Ishikawa (cell line): ENCODE results near the gene PPIC.

ENCODE experiments used
- CEBPB ChIP-seq: IDR thresholded peaks from 2 replicates; pipeline ENCODE4 v1.6.1; 2012
- CREB1 ChIP-seq: IDR thresholded peaks from 2 replicates; pipeline ENCODE4 v1.6.1; 2012; ENCODE audit warnings: low read depth
- EGR1 ChIP-seq: IDR thresholded peaks from 2 replicates; pipeline ENCODE4 v1.6.1; 2012
- EP300 ChIP-seq: IDR thresholded peaks from 2 replicates; pipeline ENCODE4 v1.6.1; 2012; ENCODE audit warnings: borderline replicate concordance
- FOXM1 ChIP-seq: IDR thresholded peaks from 2 replicates; pipeline ENCODE4 v1.6.1; 2012; ENCODE audit warnings: low read depth, borderline replicate concordance
- NFIC ChIP-seq: IDR thresholded peaks from 2 replicates; pipeline ENCODE4 v1.6.1; 2012
- RAD21 ChIP-seq: IDR thresholded peaks from 2 replicates; pipeline ENCODE4 v1.6.1; 2012; ENCODE audit warnings: low read depth
- TAF1 ChIP-seq: IDR thresholded peaks from 2 replicates; pipeline ENCODE4 v1.6.1; 2012; ENCODE audit warnings: low read depth, mild to moderate bottlenecking
- TCF12 ChIP-seq: IDR thresholded peaks from 2 replicates; pipeline ENCODE4 v1.6.1; 2012; ENCODE audit warnings: low read depth
- TEAD4 ChIP-seq: IDR thresholded peaks from 2 replicates; pipeline ENCODE4 v1.6.1; 2012
- YY1 ChIP-seq: IDR thresholded peaks from 2 replicates; pipeline ENCODE4 v1.6.1; 2012; ENCODE audit warnings: low read depth
- ZBTB7A ChIP-seq: IDR thresholded peaks from 2 replicates; pipeline ENCODE4 v1.6.1; 2012; ENCODE audit warnings: low read depth
- TF ChIP-seq, protein P1 (sequence below): IDR thresholded peaks from 2 replicates; pipeline ENCODE4 v1.6.1; 2012; ENCODE audit warnings: low read depth, mild to moderate bottlenecking
- TF ChIP-seq, protein P2 (sequence below): IDR thresholded peaks from 2 replicates; pipeline ENCODE4 v1.6.1; 2012
- TF ChIP-seq, protein P3 (sequence below): IDR thresholded peaks from 2 replicates; pipeline ENCODE4 v1.6.1; 2012

PPIC gene

GRCh38 chr5:122996091-122996490 is 40.4 kb downstream of the PPIC start:
- TF ChIP-seq ZBTB7A (no peak), YY1 (no peak), NFIC (no peak), TAF1 (no peak), CEBPB (no peak), EP300 (no peak), CREB1 (no peak), RAD21 (no peak), TEAD4 (no peak), FOXM1 (no peak), TCF12 (no peak), EGR1 (no peak)
- TF ChIP-seq, protein P1, sequence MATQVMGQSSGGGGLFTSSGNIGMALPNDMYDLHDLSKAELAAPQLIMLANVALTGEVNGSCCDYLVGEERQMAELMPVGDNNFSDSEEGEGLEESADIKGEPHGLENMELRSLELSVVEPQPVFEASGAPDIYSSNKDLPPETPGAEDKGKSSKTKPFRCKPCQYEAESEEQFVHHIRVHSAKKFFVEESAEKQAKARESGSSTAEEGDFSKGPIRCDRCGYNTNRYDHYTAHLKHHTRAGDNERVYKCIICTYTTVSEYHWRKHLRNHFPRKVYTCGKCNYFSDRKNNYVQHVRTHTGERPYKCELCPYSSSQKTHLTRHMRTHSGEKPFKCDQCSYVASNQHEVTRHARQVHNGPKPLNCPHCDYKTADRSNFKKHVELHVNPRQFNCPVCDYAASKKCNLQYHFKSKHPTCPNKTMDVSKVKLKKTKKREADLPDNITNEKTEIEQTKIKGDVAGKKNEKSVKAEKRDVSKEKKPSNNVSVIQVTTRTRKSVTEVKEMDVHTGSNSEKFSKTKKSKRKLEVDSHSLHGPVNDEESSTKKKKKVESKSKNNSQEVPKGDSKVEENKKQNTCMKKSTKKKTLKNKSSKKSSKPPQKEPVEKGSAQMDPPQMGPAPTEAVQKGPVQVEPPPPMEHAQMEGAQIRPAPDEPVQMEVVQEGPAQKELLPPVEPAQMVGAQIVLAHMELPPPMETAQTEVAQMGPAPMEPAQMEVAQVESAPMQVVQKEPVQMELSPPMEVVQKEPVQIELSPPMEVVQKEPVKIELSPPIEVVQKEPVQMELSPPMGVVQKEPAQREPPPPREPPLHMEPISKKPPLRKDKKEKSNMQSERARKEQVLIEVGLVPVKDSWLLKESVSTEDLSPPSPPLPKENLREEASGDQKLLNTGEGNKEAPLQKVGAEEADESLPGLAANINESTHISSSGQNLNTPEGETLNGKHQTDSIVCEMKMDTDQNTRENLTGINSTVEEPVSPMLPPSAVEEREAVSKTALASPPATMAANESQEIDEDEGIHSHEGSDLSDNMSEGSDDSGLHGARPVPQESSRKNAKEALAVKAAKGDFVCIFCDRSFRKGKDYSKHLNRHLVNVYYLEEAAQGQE = no peak
- TF ChIP-seq, protein P2, sequence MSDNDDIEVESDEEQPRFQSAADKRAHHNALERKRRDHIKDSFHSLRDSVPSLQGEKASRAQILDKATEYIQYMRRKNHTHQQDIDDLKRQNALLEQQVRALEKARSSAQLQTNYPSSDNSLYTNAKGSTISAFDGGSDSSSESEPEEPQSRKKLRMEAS = no peak
- TF ChIP-seq, protein P3, sequence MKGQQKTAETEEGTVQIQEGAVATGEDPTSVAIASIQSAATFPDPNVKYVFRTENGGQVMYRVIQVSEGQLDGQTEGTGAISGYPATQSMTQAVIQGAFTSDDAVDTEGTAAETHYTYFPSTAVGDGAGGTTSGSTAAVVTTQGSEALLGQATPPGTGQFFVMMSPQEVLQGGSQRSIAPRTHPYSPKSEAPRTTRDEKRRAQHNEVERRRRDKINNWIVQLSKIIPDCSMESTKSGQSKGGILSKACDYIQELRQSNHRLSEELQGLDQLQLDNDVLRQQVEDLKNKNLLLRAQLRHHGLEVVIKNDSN = no peak

- TF ChIP-seq, protein P1 = no peak
- TF ChIP-seq TEAD4 = no peak
- no peak for TF ChIP-seq FOXM1
- no peak for TF ChIP-seq CEBPB
- no peak for TF ChIP-seq TAF1
- TF ChIP-seq YY1 = no peak
- TF ChIP-seq, protein P2 = no peak
- no peak for TF ChIP-seq RAD21
Measured at GRCh38 chr5:122985954-122986721, 50.4 kb downstream of the PPIC start.

GRCh38 chr5:122985006-122985700 is 51.4 kb downstream of the PPIC start:
- TF ChIP-seq NFIC = no peak
- TF ChIP-seq TCF12 = no peak
- no peak for TF ChIP-seq TEAD4
- TF ChIP-seq, protein P2 = no peak
- TF ChIP-seq CREB1 = no peak
- TF ChIP-seq, protein P1 = no peak
- TF ChIP-seq, protein P3 = no peak
- no peak for TF ChIP-seq EGR1
- no peak for TF ChIP-seq CEBPB
- no peak for TF ChIP-seq FOXM1
- TF ChIP-seq EP300 = no peak
- TF ChIP-seq YY1 = no peak
- no peak for TF ChIP-seq RAD21
- no peak for TF ChIP-seq ZBTB7A
- TF ChIP-seq TAF1 = no peak

DNA sequence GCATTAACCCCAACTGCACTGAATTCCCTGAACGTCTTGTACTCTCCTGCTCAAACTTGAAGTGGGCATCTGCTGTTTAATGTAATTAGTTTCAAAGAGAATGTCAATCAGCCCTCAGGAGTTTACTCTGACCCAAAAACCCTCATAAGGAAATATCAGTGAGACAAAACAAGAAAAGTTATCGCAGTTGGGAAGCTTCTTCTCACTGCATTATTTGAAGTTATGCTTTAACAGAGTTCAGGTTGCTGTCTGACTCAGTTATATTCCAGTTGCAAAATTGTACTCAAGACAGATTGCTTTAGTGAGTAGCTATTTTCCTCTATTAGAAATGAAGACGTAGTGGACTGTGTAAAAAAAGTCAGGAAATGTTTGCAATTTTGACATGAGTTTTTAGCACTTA is 52.1 kb downstream of the PPIC start:
- TF ChIP-seq CREB1 (no peak), TCF12 (no peak), FOXM1 (no peak), NFIC (no peak), EGR1 (no peak), TAF1 (no peak), TEAD4 (no peak), ZBTB7A (no peak), EP300 (no peak)
- TF ChIP-seq, protein P1 = no peak
- TF ChIP-seq, protein P3 = no peak
- TF ChIP-seq, protein P2 = no peak
